Measurements from ENCODE around the gene MTFMT.

The MTFMT gene

DNA sequence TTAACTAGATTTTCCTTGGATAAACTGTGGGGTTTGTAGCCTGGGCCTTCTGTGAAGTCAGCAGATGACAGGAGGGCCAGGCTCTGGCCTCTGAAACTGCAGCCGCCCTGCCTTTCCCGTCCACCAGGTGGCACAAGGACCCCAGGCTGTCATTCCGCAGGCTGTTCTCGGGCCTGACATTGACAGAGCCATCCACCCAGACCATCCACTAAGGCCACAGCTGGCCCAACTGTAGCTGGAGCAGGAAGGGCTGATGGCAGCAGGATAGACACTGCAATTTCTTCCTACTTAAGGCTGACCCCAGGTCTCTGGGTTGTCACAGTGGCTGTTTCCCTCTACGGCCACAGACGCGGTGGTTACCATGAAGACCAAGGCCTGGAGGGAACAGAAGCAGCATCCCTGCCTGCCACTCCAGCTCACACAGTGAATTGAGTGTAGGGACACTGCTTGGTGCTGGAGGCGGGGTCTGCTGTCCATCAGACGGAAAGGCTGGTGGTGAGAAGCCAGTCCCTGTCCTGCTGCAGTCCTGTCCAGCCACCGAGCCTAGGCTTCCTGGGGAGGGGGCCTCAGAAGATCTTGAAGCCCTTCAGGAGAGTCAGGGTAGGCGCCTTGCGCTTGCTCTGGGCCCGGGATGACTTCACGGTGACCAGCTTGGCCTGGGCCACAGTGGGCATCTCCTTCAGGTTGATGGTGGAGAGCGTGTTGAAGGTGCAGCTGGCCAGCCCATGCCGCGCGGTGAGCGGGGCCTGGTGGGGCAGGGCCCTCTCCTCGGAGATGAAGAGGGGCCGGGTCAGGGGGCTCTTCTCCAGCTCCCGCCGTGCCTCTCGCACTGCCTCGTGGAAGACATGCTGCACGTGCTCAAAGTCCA lies 25.1 kb upstream of the MTFMT start:
- Histone ChIP-seq H3K4me1 (ENCODE audit: low read depth, poor library complexity, severe bottlenecking) (peaks cover 25% of the 10 kb centered on the region), H3K27me3 (ENCODE audit: insufficient read depth, low read depth) (no peaks in the 10 kb centered on the region), H3K36me3 (ENCODE audit: insufficient read depth) (no peaks in the 10 kb centered on the region), H3K27ac (no peak overlapping the region), H2AFZ (ENCODE audit: low read depth) (no peak overlapping the region), H3K4me3 (IDR thresholded peaks at IDR 0.05; ENCODE audit: insufficient read depth, low read depth, low read length) (no peak overlapping the region), H3K79me2 (ENCODE audit: insufficient read depth, low read depth) (no peaks in the 10 kb centered on the region), H3K9ac (no peak overlapping the region), H4K20me1 (ENCODE audit: insufficient read depth) (no peaks in the 10 kb centered on the region), H3K4me2 (no peak overlapping the region)
- peak; percentile 86 for TF ChIP-seq CTCF (conservative IDR thresholded peaks at IDR 0.05; ENCODE audit: low read depth, low read length)

- Histone ChIP-seq H4K20me1 (ENCODE audit: insufficient read depth) (no peaks in the 10 kb centered on the region), H3K4me3 (IDR thresholded peaks at IDR 0.05; ENCODE audit: insufficient read depth, low read depth, low read length) (no peak overlapping the region), H3K27me3 (ENCODE audit: insufficient read depth, low read depth) (no peaks in the 10 kb centered on the region), H3K27ac (no peak overlapping the region), H3K4me2 (peak overlapping the region; percentile 6; the same call in 1 of the 2 replicates), H3K4me1 (ENCODE audit: low read depth, poor library complexity, severe bottlenecking) (peaks cover 28% of the 10 kb centered on the region), H2AFZ (ENCODE audit: low read depth) (peak overlapping the region; percentile 25; the same call in 1 of the 2 replicates), H3K9ac (no peak overlapping the region), H3K36me3 (ENCODE audit: insufficient read depth) (no peaks in the 10 kb centered on the region), H3K79me2 (ENCODE audit: insufficient read depth, low read depth) (no peaks in the 10 kb centered on the region)
- TF ChIP-seq CTCF (conservative IDR thresholded peaks at IDR 0.05; ENCODE audit: low read depth, low read length): no peak
Observed at GRCh38 chr15:65052956-65053355, 23.5 kb upstream of the MTFMT start.

DNA sequence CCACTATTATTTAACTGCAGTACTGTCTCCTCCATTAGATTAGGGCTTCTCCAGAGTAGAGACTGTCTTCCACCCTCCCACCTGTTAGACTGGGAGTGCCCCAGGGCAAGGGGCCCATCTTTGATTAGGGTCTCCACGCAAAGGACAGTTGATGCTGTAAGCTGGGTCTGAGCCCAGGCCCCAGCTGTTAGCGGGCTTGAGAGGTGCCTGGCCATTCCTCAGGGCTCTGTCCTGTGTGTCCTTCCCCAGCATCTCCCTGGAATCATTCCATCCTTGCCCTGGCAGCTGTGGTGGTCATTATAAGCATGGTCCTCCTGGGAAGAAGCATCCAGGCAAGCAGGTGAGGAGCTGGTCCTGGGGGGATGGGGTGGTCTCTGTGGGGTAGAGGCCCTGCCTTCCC lies 21.8 kb upstream of the MTFMT start:
- Histone ChIP-seq H3K4me1 (ENCODE audit: low read depth, poor library complexity, severe bottlenecking) (peaks cover 28% of the 10 kb centered on the region), H2AFZ (ENCODE audit: low read depth) (no peak overlapping the region), H3K79me2 (ENCODE audit: insufficient read depth, low read depth) (no peaks in the 10 kb centered on the region), H3K36me3 (ENCODE audit: insufficient read depth) (no peaks in the 10 kb centered on the region), H3K27me3 (ENCODE audit: insufficient read depth, low read depth) (no peaks in the 10 kb centered on the region), H4K20me1 (ENCODE audit: insufficient read depth) (no peaks in the 10 kb centered on the region), H3K9ac (no peak overlapping the region), H3K27ac (no peak overlapping the region), H3K4me2 (no peak overlapping the region), H3K4me3 (IDR thresholded peaks at IDR 0.05; ENCODE audit: insufficient read depth, low read depth, low read length) (no peak overlapping the region)
- TF ChIP-seq CTCF (conservative IDR thresholded peaks at IDR 0.05; ENCODE audit: low read depth, low read length): no peak

GRCh38 chr15:65050270-65050669 lies 20.8 kb upstream of the MTFMT start:
- Histone ChIP-seq H3K4me3 (IDR thresholded peaks at IDR 0.05; ENCODE audit: insufficient read depth, low read depth, low read length) (no peak overlapping the region), H3K27ac (no peak overlapping the region), H2AFZ (ENCODE audit: low read depth) (no peak overlapping the region)

More at GRCh38 chr15:65050270-65050669, 20.8 kb upstream of the MTFMT start:
- H3K4me1 ChIP-seq (ENCODE audit: low read depth, poor library complexity, severe bottlenecking): peaks cover 24% of the 10 kb centered on the region
- no peaks in the 10 kb centered on the region for H3K27me3 ChIP-seq (ENCODE audit: insufficient read depth, low read depth)
- H3K36me3 ChIP-seq (ENCODE audit: insufficient read depth): no peaks in the 10 kb centered on the region
- no peaks in the 10 kb centered on the region for H4K20me1 ChIP-seq (ENCODE audit: insufficient read depth)
- H3K9ac ChIP-seq: no peak overlapping the region
- TF ChIP-seq CTCF (conservative IDR thresholded peaks at IDR 0.05; ENCODE audit: low read depth, low read length): no peak
- no peaks in the 10 kb centered on the region for H3K79me2 ChIP-seq (ENCODE audit: insufficient read depth, low read depth)
- peak overlapping the region; percentile 58; the same call in 1 of the 2 replicates for H3K4me2 ChIP-seq
